GM03348 (cell line): Measurements from ENCODE around the gene PYGO2.
"Not testable (repeated sequence)": the region's sequence is repeated elsewhere in the genome, so short reads cannot be mapped to it uniquely, and the experiment has no call there.

Source experiments
- DNase-seq: peaks from one replicate; pipeline ENCODE4 v3.0.0; 2012; ENCODE audit warnings: low spot score

Gene PYGO2

GRCh38 chr1:154908937-154909336 is 52.6 kb downstream of the PYGO2 start:
- DNase-seq: no peak

- not testable (repeated sequence) for DNase-seq
Observed at GRCh38 chr1:154908129-154908528, 53.5 kb downstream of the PYGO2 start.
